H9 (cell line): ENCODE results near the gene HERC3. TPM values are rescaled to one million over a fixed set of nuclear protein-coding genes. Genes with fewer than 3 reads are reported as not detected.

Experiments used
- DNase-seq: peaks from one replicate; pipeline ENCODE4 v3.0.0-alpha.2; 2017
- H2AFZ ChIP-seq: one replicate; pipeline ENCODE4 v1.6.1; 2013; ENCODE audit warnings: mild to moderate bottlenecking, low read length, control low read depth, moderate library complexity
- H2AK5ac ChIP-seq: 2 replicates; pipeline ENCODE4 v1.6.1; 2013; ENCODE audit warnings: low read length, control low read depth, mixed read lengths; ENCODE audit not compliant: insufficient read length
- H2BK120ac ChIP-seq: one replicate; pipeline ENCODE4 v1.6.1; 2013; ENCODE audit warnings: low read depth, mild to moderate bottlenecking, low read length, control low read depth, inconsistent platforms; ENCODE audit not compliant: poor library complexity, severe bottlenecking
- H2BK12ac ChIP-seq: 2 replicates; pipeline ENCODE4 v1.6.1; 2013; ENCODE audit warnings: low read length, control low read depth, mixed read lengths, low read depth; ENCODE audit not compliant: insufficient read length
- H2BK15ac ChIP-seq: 2 replicates; pipeline ENCODE4 v1.6.1; 2013; ENCODE audit warnings: low read depth, low read length, control low read depth
- H2BK20ac ChIP-seq: one replicate; pipeline ENCODE4 v1.6.1; 2013; ENCODE audit warnings: low read depth, mild to moderate bottlenecking, low read length, control low read depth, inconsistent platforms; ENCODE audit not compliant: poor library complexity, severe bottlenecking
- H2BK5ac ChIP-seq: 2 replicates; pipeline ENCODE4 v1.6.1; 2013; ENCODE audit warnings: low read length, control low read depth, mixed read lengths; ENCODE audit not compliant: insufficient read length
- H3K14ac ChIP-seq: 2 replicates; pipeline ENCODE4 v1.6.1; 2013; ENCODE audit warnings: low read length, control low read depth; ENCODE audit not compliant: insufficient read depth
- H3K18ac ChIP-seq: 2 replicates; pipeline ENCODE4 v1.6.1; 2013; ENCODE audit warnings: low read depth, mild to moderate bottlenecking, mixed read lengths, low read length, control low read depth; ENCODE audit not compliant: insufficient read length
- H3K23ac ChIP-seq: 2 replicates; pipeline ENCODE4 v1.6.1; 2013; ENCODE audit warnings: low read length, control low read depth, mixed read lengths, low read depth; ENCODE audit not compliant: insufficient read length
- H3K23me2 ChIP-seq: 2 replicates; pipeline ENCODE4 v1.6.1; 2013; ENCODE audit warnings: low read depth, mild to moderate bottlenecking, mixed read lengths, low read length, control low read depth; ENCODE audit not compliant: insufficient read length, poor library complexity, severe bottlenecking
- H3K27ac ChIP-seq: 2 replicates; pipeline ENCODE4 v1.5.1; 2013; ENCODE audit warnings: low read length, control low read depth, mixed read lengths, low read depth; ENCODE audit not compliant: insufficient read length
- H3K27me3 ChIP-seq: 2 replicates; pipeline ENCODE4 v1.6.1; 2013; ENCODE audit warnings: low read length, control low read depth, inconsistent platforms; ENCODE audit not compliant: insufficient read depth
- H3K4ac ChIP-seq: 2 replicates; pipeline ENCODE4 v1.6.1; 2013; ENCODE audit warnings: low read depth, mild to moderate bottlenecking, control low read depth, inconsistent platforms, low read length, moderate library complexity
- H3K4me1 ChIP-seq: 2 replicates; pipeline ENCODE4 v1.6.1; 2013; ENCODE audit warnings: low read length, control low read depth, inconsistent platforms; ENCODE audit not compliant: insufficient read depth
- H3K4me2 ChIP-seq: 2 replicates; pipeline ENCODE4 v1.6.1; 2013; ENCODE audit warnings: low read length, control low read depth, mixed read lengths; ENCODE audit not compliant: insufficient read length, insufficient read depth
- H3K56ac ChIP-seq: 2 replicates; pipeline ENCODE4 v1.6.1; 2013; ENCODE audit warnings: low read depth, mild to moderate bottlenecking, mixed read lengths, low read length, control low read depth; ENCODE audit not compliant: insufficient read length
- H3K79me1 ChIP-seq: 2 replicates; pipeline ENCODE4 v1.6.1; 2013; ENCODE audit warnings: low read depth, mild to moderate bottlenecking, moderate library complexity, low read length, control low read depth, inconsistent platforms; ENCODE audit not compliant: insufficient read depth, poor library complexity, severe bottlenecking
- H3K79me2 ChIP-seq: 2 replicates; pipeline ENCODE4 v1.6.1; 2013; ENCODE audit warnings: low read length, control low read depth, inconsistent platforms; ENCODE audit not compliant: insufficient read depth
- H3K9ac ChIP-seq: 2 replicates; pipeline ENCODE4 v1.6.1; 2013; ENCODE audit warnings: low read length, control low read depth, mixed read lengths; ENCODE audit not compliant: insufficient read length; ENCODE audit errors: extremely low read depth
- H3K9me3 ChIP-seq: one replicate; pipeline ENCODE4 v1.6.1; 2013; ENCODE audit warnings: low read depth, low read length, inconsistent platforms; ENCODE audit not compliant: control insufficient read depth
- H3T11ph ChIP-seq: one replicate; pipeline ENCODE4 v1.6.1; 2013; ENCODE audit warnings: mild to moderate bottlenecking, low read length, control low read depth, inconsistent platforms
- H4K20me1 ChIP-seq: one replicate; pipeline ENCODE4 v1.6.1; 2013; ENCODE audit not compliant: control insufficient read depth, insufficient read length, insufficient read depth
- H4K5ac ChIP-seq: 2 replicates; pipeline ENCODE4 v1.6.1; 2013; ENCODE audit warnings: low read depth, mild to moderate bottlenecking, mixed read lengths, low read length, control low read depth; ENCODE audit not compliant: insufficient read length
- H4K8ac ChIP-seq: replicated peaks from 2 replicates; pipeline ENCODE4 v1.6.1; 2013; ENCODE audit warnings: low read length, control low read depth, mixed read lengths, low read depth; ENCODE audit not compliant: insufficient read length
- H4K91ac ChIP-seq: 2 replicates; pipeline ENCODE4 v1.6.1; 2013; ENCODE audit warnings: low read depth, mild to moderate bottlenecking, moderate library complexity, mixed read lengths, low read length, control low read depth; ENCODE audit not compliant: insufficient read length
- H3K27ac Mint-ChIP-seq, 3 experiments: 2 replicates in 2 of 3; 3 replicates in 1 of 3; pipeline ENCODE4 v1.8.0; 2020 to 2021; ENCODE audit warnings: mixed read lengths in 3 of 3, mild to moderate bottlenecking in 1 of 3, moderate library complexity in 1 of 3
- H3K27me3 Mint-ChIP-seq: 2 replicates; pipeline ENCODE4 v1.8.0; 2021; ENCODE audit warnings: low read depth, mild to moderate bottlenecking, moderate library complexity, mixed read lengths
- H3K36me3 Mint-ChIP-seq, 3 experiments: 2 replicates in 2 of 3; 3 replicates in 1 of 3; pipeline ENCODE4 v1.8.0; 2020 to 2021; ENCODE audit warnings: low read depth in 3 of 3, mixed read lengths in 3 of 3; ENCODE audit not compliant: insufficient read depth in 1 of 3
- H3K4me1 Mint-ChIP-seq, 2 experiments: 2 replicates each; pipeline ENCODE4 v1.8.0; 2020; ENCODE audit warnings: mixed read lengths in 2 of 2
- H3K4me3 Mint-ChIP-seq, 2 experiments: 2 replicates in 1 of 2; 3 replicates in 1 of 2; pipeline ENCODE4 v1.8.0; 2020 to 2021; ENCODE audit warnings: mild to moderate bottlenecking in 2 of 2, mixed read lengths in 2 of 2, moderate library complexity in 1 of 2
- H3K9me3 Mint-ChIP-seq, 2 experiments: 2 replicates in 1 of 2; 3 replicates in 1 of 2; pipeline ENCODE4 v1.8.0; 2020; ENCODE audit warnings: mild to moderate bottlenecking in 2 of 2, mixed read lengths in 2 of 2, moderate library complexity in 1 of 2
- WGBS: extraction: QIAGEN DNeasy Blood & Tissue Kit; methylation state at CpG from one replicate; pipeline ENCODE4 v1.1.7; 2013; ENCODE audit warnings: missing lambda C conversion rate, low lambda C conversion rate, mixed read lengths; ENCODE audit not compliant: insufficient read length; ENCODE audit errors: extremely low coverage; 5-methylcytosine and 5-hydroxymethylcytosine counted together
- total RNA-seq: library from RNA; stranded (reverse); gene quantifications from 2 replicates; pipeline ENCODE4 v1.2.1, GENCODE V29; 2021
- TF ChIP-seq, protein P1 (sequence below): fragments of 200-600 bp; sonication (generic); conservative IDR thresholded peaks from 3 replicates; pipeline ENCODE4 v1.8.0; 2021; ENCODE audit warnings: antibody characterized with exemption, mild to moderate bottlenecking

HERC3 gene
- total RNA-seq, 1 experiment from 2014 or later, result 2.9 TPM

- TF ChIP-seq, protein P1, sequence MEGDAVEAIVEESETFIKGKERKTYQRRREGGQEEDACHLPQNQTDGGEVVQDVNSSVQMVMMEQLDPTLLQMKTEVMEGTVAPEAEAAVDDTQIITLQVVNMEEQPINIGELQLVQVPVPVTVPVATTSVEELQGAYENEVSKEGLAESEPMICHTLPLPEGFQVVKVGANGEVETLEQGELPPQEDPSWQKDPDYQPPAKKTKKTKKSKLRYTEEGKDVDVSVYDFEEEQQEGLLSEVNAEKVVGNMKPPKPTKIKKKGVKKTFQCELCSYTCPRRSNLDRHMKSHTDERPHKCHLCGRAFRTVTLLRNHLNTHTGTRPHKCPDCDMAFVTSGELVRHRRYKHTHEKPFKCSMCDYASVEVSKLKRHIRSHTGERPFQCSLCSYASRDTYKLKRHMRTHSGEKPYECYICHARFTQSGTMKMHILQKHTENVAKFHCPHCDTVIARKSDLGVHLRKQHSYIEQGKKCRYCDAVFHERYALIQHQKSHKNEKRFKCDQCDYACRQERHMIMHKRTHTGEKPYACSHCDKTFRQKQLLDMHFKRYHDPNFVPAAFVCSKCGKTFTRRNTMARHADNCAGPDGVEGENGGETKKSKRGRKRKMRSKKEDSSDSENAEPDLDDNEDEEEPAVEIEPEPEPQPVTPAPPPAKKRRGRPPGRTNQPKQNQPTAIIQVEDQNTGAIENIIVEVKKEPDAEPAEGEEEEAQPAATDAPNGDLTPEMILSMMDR, result no peak
- H3K4me2 ChIP-seq, result no peak overlapping the region
These were observed 18.5 kb downstream of the HERC3 start for GRCh38 chr4:88610771-88611170.

More at GRCh38 chr4:88610771-88611170, 18.5 kb downstream of the HERC3 start:
- no peak overlapping the region for H3K18ac ChIP-seq
- H4K91ac ChIP-seq, result no peak overlapping the region
- H3K23me2 ChIP-seq, result no peaks in the 10 kb centered on the region
- H4K20me1 ChIP-seq, result no peaks in the 10 kb centered on the region
- peaks cover 4% of the 10 kb centered on the region for H3K4me1 ChIP-seq
- no peaks in the 10 kb centered on the region for H3K27me3 Mint-ChIP-seq
- DNase-seq, result no peak
- no peaks in the 10 kb centered on the region for H3K79me1 ChIP-seq
- peaks cover 0 to 7% of the 10 kb centered on the region in 2 experiments; a peak in 3 of 5 replicates for H3K9me3 Mint-ChIP-seq
- peak overlapping the region in 1 of 3 experiments; percentile 74; a peak in 2 of 7 replicates for H3K27ac Mint-ChIP-seq
- no peak overlapping the region for H3K27ac ChIP-seq
- H2AFZ ChIP-seq, result no peak overlapping the region
- H4K5ac ChIP-seq, result no peak overlapping the region
- H3T11ph ChIP-seq, result no peak overlapping the region
- no peak overlapping the region for H3K56ac ChIP-seq
- no peak overlapping the region for H2AK5ac ChIP-seq
- H3K23ac ChIP-seq, result no peak overlapping the region
- H2BK15ac ChIP-seq, result no peak overlapping the region; the same call in 1 of the 2 replicates
- no peaks in the 10 kb centered on the region for H3K9me3 ChIP-seq
- no peak overlapping the region for H3K4me3 Mint-ChIP-seq
- H2BK5ac ChIP-seq, result no peak overlapping the region
- H3K36me3 Mint-ChIP-seq, result peaks cover 3 to 17% (median 11%) of the 10 kb centered on the region in 3 experiments; a peak in 6 of 7 replicates
- H3K9ac ChIP-seq, result no peak overlapping the region
- no CpG with 5 or more reads among the region's 5 CpGs for WGBS
- H3K4ac ChIP-seq, result no peak overlapping the region
- no peak overlapping the region for H4K8ac ChIP-seq
- no peak overlapping the region for H2BK20ac ChIP-seq
- no peaks in the 10 kb centered on the region for H3K27me3 ChIP-seq
- no peak overlapping the region for H2BK12ac ChIP-seq
- H3K79me2 ChIP-seq, result no peaks in the 10 kb centered on the region
- peaks cover 13 to 16% of the 10 kb centered on the region in 2 experiments for H3K4me1 Mint-ChIP-seq
- no peak overlapping the region for H2BK120ac ChIP-seq
- H3K14ac ChIP-seq, result no peak overlapping the region
